Measurements from ENCODE around the gene CACNA1E.

Gene CACNA1E

DNA sequence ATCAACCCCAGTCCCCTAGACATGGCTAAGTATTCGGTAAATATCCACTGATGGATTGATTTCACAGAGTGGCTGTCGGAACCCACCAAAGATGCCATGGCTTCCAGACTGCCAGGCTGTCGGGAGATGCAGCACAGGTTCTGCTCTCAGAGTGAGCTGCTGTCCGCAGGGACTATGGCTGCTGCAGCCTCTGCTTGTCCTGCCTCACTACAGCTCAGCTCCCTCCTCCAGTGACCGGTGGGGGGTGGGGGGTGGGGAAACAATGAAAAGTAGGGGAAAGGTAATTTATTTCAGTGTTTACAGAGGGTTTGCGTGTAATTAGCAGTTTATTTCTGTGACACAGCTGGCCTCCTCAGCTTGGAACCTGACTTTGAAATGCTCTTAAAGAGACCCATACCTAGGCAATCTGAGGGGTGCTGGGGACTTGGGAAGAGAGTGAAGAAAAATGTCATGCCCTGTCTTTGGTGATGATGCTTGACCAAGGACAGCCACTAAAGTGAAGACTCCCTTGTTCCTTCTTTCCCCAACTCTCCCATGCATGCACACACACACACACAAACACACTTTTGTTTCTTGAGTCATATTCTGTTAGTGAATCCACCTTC lies 109.0 kb downstream of the CACNA1E start:
- no peak for DNase-seq

DNA sequence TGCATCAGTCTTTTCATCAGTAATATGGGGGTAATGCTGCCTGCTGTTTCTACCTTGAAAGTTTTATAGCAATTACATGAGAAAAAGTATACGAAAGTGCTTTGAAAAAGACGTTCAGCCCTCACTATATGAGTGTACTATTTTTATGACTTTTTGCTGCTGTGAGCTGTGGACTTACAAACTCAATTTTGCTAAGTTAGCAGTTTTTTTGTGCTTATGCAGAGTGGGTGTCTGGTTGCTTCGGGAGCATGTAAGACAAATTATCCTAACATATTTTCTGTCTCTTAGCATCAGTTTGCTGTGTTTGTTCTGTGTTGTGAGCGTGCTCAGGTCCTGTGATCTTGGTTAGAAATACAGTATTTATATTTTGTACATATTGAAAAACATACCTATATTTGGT lies 109.7 kb downstream of the CACNA1E start:
- no peak for DNase-seq

DNA sequence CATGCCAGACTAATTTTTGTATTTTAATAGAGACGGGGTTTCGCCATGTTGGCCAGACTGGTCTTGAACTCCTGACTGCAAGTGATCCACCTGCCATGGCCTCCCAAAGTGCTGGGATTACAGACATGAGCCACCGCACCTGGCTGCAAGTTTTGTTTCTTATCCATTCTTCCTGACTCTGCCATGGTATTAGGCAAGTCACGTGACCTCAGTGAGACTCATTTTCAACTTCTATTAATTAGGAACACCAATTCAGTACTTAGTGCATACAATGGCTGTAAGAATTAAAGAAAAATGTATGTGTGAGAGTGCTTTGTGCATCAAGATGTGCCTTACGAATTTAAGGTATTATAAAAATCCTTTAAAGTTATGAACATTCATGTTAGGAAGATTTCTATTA lies 111.2 kb downstream of the CACNA1E start:
- no peak for DNase-seq

DNA sequence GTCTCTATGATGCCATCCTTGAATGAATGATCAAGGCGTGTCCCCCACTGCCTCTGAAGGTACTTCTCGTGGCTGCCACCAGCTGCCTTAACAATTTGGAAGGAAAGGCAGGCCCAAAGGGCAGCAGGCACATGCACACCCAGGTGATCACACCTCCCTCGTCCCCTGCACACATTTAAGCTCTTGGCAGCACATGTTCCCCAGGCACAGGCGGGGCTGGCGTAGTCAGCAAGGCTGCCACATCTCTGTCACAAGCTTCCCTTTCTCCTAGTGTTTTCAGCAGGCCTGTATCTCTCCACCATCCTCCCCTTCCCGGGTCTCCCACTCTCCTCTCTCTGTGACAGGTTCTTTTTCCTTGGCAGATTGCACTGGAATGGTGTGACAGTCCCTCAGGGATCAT lies 111.9 kb downstream of the CACNA1E start:
- DNase-seq = no peak

DNA sequence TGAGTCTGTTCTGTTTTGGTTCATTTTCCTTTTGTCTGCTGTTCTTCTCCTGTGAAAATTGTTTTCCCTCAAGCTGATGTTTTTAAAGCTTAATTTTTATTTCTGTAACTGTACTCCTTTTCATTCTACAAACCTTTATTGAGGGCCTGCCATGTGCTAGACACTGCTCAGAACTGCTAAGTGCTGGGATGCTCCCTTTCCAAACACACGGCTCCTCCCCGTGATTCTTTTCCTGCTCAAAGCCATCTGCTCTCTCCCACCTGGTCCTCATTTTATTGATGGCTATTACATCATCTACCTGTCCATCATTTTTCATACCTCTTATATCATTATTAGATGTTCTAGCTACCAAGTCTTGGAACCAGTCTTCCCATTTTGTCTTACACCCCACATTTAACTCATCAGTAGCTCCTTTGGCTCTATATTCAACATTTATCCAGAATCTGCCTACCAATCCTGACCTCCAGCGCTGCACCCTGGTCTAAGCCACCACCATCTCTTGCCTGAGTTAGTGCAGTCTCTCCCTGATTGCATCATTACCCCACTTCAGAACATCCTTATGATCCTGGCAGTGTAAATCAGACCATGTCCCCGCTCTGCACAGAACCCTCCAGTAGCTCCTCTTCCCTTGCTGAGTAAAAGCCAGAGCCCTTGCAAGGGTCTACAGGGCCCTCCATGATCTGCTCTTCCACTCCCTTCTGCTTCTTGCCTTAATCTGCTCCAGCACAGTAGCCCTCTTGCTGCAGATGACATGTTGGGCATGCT lies 118.1 kb downstream of the CACNA1E start:
- DNase-seq = no peak

DNA sequence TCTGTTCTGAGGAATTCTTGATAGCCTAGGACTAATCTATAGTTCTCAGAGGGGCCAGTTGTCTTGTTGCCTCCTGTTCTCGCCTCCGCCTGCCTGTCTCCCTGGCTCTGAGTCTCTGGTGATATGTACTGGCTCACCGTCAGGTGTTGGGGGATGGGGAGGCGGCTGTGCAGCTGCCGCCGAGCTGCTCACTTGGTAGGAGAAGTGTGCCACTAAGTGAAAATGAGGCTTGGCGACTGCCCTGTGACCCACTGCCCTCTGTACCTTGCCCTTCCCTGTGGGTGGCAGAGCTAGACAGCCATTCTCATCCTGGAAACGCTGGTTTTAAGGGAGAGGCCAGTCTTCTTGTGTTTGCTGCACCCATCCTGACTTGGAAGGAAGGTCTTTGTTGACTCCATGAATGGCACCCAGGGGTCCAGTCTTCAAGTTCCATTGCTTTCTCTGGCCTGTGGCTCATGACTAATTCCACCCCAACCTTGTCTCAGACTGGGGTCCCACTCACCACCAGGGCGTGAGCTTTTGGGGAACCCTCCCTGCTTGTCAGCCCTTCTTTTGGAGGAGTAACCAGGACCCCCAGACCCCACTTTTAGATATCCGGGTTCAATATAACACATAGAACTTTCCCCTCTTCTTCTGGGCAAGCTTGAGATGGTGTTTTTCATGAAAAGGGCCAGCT lies 120.6 kb downstream of the CACNA1E start:
- no peak for DNase-seq

DNA sequence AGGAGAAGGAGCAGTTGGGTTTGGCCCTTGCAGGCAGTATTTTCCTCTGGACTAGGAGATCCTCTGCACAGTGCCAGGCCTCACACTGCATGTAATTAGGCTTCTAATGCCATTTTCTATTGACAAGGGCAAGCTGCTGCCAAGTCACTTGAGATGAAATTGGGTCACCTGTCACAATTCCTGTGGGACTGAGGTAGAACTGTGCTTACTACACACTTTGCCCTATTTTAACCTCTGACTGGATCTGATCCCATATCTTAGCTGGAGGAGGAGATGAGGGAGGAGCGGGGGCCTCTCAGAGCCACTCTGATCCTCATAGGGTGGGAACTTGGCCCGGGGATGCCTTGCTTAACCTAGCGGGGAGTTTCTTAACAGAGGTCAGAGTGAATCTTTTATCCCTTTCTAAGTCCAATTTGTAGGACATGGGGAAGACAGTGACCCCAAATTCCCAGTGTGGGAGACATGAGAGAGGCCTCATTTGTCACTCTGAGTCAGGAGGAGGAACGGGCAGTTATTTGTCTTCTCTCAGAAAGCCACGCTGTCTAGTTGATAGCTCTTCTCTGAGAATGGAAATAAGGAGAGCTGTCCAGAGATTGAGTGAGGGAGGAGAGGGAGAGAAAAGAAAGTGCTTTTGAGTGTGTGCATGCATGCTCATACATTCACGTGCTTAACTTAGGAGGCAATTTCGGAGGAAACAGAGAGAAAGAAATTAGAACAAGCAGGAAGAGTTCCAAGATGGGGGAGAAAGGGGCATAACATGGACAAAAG lies 121.3 kb downstream of the CACNA1E start:
- no peak for DNase-seq

DNA sequence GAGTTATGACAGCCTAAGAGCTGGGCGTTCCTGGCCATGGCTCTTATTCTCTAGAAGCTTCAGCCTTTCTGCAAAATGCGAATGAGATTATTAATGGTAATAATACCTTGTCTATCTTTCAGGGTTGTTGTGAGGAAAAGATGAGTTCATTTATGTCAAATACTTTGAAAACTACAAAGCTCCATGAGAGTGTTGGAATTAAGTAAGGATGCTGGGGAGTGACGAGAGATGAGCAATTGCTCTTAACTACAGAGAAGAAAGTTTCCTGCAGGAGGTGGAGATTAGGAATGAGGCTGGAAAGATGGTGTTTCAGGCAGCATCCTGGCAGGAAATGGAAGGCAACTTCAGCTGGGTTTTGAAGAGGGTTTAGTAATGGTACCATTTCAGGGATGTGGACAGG lies 124.2 kb downstream of the CACNA1E start:
- no peak for DNase-seq

DNA sequence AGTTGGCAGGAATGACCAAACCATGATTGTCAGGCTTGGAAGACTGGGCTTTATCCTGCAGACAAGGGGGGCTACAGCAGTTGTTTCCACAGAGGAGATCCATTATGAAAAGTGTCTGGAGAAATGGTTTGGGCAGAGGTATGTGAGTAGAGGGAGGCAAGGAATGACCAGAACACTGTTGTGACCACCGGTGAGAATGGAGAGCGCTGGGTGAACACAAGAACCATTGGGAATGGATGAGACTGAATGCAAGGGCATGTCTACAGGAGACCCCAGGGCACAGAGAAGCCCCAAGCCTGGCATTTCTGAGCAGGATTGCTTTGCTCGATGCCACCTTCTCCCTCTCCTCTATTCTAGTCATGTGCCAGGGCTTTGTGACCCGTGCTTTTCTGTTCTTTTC lies 125.1 kb downstream of the CACNA1E start:
- DNase-seq = no peak

DNA sequence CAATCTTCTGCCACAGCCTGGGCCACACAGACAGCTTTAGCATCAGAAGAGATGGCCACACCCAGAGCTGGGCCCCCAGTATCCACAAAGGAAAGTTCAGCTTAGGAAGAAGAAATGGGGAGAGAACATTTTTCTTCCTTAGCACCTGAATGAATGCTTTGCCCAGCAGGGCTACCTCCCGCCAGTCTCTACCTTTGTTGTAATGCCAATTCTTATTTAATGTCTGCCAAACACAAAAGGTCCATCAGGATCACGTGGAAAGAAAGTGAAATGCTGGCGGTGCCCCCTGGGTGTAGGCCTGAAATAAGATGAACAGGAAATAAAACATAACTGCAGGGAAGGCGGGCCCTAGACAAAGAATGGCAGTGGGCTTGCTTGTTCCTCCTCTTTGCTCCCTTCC lies 125.6 kb downstream of the CACNA1E start:
- DNase-seq = no peak

DNA sequence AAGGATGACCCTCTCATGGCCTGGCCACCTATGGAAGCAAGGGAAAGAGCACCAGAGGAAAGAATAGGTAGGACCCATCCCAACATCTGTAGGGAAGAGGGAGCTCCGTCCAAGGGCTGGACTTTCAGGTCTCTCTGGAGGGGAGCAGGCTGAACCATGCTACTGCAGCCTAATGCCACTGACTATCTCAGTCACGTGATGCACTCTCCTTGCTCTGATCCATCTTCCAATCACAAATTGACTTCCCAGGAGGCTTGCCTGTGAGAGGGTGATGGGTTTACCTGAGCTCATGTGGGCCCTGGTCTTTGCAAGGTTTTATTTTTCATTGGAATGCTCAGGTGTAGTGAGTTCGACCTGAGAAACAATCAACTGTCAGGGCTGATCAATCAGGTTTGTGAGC lies 128.8 kb downstream of the CACNA1E start:
- DNase-seq = no peak

DNA sequence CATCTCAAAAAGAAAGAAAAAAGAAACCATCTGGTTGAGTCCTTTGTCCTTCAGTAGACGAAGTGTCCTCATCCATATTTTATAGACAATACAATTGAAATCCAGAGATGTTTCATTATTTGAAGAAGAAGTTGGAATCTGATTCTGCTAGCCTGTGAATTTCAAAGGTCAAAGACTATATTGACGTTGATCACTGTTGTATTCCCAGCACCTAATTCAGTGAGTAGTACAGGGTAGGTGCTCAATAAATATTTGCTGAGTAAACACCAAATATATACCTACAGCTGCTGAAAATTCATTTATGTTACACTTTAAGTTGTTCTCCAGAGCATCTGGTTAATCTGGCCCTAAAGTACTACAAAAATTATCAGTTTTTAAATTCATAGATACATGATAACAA lies 135.2 kb downstream of the CACNA1E start:
- DNase-seq = no peak

DNA sequence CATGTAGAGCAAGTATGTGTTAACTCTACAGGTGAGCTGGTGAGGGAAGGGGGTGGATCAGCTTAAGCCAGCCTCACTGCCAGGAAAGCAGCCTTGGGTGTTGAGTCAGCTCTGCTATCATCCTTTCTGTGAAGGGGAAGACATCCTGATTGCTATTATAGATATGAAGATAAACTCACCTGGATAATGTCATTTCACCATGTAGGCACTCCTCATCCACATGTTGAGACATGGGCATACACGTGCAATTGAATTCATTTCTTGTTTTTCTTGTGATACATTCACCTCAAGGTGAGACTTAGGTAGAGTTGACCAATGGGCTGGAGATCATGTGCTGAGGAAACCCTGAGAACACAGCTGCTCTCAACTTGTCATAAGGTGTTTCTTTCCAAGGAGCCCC lies 136.9 kb downstream of the CACNA1E start:
- DNase-seq = no peak

DNA sequence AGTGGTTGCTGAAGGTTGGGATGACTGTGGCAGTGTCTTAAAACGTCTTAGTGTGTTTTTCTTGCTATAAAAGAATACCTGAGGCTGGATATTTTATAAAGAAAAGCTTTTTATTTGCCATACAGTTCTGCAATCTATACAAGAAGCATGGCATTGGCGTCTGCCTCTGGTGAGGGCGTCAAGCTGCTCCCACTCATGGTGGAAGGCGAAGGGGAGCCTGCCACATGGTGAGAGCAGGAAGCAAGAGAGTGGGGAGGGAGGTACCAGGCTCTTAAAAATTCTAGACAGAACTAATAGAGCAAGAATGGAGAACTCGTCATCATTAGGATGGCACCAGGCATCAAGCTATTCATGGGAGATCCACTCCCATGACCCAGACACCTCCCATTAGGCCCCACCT lies 140.5 kb downstream of the CACNA1E start:
- DNase-seq = no peak

DNA sequence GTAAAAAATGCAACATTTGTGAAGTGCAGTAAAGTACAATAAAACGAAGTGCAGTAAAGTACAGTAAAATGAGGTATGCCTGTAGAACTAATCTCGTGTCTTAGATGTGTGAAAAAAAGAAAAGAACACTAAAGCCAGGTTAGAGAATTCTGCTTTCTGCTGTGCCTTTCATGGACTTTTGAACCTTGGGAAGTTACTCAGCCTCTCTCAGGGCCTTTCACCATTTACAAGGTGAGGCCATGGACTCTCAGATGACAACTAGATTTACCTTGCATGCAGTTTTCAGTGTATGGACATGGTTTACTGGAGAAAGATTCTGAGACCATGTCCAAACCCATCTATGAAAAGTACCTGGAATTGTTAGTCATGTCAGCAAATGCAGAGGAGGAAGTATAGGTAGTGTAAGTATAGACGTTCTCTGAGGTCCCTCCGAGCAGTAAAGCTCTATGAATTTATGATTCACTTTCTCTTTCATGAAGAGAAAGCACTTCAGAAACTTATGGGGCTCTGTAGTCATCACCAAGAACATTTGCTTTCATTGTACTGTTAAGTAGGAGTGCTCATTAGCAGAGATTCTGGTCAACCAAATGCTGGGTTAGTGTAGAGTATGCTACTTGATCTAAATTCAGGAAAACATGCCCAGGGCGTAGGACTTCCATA lies 143.1 kb downstream of the CACNA1E start:
- no peak for DNase-seq

DNA sequence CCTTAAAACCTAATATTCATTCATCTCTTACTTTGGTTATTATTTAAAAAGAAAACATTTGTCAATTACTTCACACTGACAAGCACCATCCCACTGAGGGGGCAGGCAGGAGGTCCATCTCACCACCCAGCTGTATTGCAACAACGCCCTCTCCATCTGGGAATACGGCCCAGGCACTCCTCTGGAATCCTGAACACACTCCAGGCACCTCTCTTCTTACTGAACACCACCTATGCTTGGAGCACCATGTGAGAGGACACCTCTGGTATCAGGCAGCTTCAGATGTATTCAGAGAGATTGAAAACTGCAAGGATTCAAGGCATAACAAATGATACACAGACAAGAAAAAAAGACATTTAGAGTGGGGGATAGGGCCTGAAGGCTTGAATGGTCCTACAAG lies 147.1 kb downstream of the CACNA1E start:
- DNase-seq = no peak

DNA sequence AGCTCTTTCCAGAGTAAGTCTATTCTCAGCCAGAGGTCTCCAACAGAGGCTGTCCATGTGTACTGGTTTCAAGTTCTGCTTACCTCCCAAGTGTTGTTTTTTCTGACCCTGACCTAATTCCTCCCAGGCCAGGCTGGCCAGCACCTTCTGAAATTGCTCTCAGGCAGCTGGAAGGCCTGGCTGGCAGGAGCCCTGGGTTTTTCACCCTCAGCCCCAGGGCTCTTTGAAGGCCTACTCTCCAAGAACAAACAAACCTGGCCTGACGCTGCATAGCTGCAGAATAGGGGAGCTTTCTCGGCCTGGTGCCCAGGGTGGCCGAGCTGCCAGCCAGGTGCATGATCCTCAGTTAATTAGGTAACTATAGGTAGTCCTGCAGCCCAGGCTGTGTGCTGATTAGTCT lies 147.5 kb downstream of the CACNA1E start:
- no peak for DNase-seq

DNA sequence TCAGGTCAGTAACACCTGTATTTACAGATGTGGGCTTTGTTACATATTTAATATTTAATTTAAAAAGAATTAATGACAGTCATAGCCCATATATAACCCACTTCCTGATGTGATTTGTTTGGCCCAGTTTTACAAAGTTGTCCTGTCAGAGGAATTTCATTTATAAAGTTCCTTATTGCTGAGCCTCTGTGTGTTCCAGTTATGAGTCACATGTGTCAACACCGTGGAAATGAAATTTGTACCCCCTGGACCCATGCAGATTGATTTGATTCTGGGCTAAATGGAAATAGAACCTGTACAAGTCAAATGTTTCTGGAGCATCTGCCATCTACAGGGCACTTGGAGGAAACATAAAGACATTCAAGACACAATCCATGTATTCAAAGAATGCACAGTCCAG lies 149.2 kb downstream of the CACNA1E start:
- DNase-seq = no peak

DNA sequence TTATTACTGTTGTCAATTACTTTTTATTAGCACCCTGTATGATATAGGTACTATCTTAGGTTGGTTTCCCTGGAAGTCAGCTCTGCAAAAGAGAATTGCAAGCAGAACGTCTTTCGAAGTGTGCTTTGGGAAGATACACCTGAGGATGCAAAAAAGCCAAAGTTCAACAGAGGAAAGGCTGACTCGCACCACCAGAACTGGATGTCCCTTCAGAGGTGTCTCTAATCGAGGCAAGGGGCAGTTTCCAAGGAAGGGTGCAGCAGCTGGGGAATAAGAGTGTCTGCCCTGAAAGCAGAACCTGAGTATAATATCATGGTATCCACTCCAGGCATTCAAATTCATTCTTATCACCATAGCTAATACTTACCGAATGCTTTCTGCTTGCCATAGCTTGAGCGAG lies 149.6 kb downstream of the CACNA1E start:
- no peak for DNase-seq

DNA sequence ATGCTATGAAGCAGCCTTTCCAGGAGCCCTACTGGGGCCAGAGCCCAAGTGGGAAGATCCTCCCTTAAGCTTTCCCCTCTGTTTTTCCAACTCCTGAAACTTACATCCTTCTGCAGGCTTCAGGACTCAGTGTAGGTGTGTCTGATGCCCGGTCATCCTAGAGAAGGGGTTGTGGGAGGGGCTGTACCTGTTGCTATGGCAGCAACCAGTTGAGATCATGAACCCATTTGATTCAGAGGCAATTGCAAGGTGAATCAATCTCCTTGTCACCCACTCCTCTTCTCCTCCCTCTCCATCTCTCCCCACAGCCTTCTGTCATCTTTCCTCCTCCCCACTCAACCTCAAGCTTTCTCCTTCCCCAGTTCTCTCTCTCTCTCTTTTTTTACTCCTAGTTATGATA lies 151.8 kb downstream of the CACNA1E start:
- DNase-seq = no peak

DNA sequence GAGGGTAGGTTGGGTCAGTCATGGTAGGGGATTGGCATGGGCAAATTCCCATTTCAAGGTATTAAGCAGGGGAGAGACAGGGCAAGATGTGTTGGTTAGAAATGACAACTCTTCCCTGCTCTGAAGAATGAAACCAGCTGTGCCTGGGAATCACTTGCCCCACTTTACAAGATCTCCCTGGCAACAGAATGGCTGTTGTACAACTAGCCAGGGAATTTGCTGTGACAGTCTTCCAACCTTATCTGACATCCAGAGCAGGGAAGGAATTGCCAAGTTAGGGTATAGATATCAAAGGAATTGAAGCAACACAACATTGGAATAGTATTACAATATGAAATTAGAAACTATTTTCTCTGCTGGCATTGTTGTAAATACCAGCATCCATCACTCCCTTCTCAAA lies 154.7 kb downstream of the CACNA1E start:
- DNase-seq = no peak

DNA sequence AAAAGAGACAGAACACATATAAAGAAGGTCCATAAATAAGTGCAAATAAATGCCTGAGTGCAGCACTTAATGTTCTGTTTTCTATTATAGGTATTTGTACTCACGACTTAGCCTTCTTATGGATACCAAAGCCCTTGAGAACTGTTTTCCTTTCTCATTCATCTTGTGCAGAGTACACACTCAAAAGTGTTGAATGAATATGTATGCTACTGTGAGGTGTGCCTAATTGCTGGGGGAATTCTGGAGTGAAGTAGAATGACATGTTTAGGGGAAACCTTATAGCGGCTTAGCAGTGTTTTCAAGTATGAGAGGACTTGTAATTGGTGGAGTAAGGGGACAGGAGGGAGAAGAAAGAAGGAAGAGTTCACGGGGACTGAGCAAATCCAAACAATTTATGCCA lies 157.6 kb downstream of the CACNA1E start:
- DNase-seq = no peak

DNA sequence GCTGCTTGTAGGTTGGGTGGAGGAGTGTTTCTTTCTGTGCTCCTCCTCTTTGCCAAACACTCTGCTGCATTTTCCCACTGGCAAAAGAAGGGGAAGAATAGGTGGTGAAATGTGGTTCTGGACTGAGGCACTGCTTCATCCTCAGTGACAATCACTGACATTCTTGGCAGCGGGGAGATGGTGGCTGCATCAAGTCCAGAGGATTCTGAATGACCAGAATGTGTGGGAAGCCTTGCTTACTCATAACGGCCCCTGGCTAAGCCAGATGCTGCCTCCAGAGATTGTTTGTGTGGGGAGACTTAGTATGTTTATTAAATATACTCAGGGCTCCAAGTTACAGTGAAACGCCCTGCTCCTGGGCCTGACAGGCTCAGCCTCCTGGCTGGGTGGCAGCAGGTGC lies 160.3 kb downstream of the CACNA1E start:
- no peak for DNase-seq

All from GDM1 (cell line).